NCI-H69 (cell line): ENCODE data around the gene EVI2A.

Source experiments
- DNase-seq: peaks from one replicate; lab custom pipeline; 2025; lab: John Stamatoyannopoulos, UW

Gene EVI2A

DNA sequence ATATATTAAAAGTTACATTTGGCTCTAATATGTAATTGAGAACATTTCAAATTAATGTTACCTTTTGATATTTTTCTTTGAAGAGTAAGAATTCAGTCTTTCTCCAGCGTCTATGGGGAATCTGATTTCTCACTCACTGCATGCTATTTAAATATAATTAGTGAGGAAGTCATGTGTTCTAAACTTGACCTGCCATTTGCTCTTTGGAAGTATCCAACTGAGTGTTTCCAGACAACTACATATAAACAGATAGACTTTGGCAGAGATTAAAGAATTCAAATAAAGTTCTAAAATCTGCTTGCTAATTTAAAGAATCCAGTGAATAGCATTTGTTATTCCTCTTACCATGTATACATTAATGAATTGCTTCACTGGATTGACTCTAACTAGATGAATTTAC lies 47.9 kb downstream of the EVI2A start:
- DNase-seq, result peak; percentile 30

DNA sequence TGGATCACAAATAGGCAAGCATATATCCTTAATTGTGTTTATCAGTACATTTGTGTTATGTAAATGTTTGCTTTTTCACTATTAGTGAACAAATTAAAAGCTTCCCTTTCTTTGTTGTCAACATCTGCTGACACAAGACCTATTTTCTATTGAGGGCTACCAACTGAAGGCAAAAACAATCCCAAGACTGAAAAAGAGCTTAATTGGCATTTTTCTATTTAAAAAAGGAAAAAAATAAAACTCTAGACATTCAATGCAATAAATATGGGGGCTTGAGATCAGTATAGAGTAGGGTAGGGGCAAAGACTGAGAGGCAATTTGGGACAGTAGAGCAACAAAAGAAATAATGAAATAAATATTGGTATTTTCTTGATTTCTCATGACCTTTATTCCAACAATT lies 48.6 kb downstream of the EVI2A start:
- DNase-seq, result no peak

DNA sequence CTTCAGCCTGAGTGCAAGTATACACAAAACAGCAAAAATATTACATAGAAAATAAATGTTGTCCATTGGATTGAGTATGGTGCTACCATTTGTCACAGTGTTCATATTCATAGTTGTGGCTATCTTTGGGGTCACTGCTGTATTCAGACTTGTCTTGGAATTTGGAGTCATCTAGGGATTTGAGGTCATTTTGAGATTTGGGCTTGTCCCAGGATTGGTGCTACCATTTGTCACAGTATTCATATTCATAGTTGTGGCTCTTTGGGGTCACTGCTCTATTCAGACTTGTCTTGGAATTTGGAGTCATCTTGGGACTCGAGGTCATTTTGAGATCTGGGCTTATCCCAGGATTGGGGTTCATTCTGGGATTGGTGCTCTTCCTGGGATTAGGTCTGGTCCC lies 49.2 kb downstream of the EVI2A start:
- no peak for DNase-seq

DNA sequence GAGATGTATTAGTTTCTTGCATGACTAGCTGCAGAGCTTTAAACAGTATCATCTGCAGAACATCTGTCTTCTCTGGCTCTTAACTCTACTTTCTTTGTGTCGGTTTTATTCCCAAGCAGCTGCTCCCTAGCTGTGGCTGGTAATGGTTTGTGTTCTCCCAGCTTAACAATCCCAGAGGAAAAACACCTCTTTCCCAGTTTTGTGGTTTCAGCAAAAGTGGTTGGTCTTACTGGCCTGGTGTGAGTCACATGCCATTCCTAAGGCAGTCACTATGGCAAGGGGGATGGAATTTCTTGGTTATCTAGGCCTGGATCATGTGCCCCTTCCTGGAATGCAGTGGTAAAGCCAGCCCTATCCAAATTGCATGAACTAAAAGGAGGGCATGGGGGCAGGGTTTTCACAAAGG lies 51.8 kb downstream of the EVI2A start:
- no peak for DNase-seq

DNA sequence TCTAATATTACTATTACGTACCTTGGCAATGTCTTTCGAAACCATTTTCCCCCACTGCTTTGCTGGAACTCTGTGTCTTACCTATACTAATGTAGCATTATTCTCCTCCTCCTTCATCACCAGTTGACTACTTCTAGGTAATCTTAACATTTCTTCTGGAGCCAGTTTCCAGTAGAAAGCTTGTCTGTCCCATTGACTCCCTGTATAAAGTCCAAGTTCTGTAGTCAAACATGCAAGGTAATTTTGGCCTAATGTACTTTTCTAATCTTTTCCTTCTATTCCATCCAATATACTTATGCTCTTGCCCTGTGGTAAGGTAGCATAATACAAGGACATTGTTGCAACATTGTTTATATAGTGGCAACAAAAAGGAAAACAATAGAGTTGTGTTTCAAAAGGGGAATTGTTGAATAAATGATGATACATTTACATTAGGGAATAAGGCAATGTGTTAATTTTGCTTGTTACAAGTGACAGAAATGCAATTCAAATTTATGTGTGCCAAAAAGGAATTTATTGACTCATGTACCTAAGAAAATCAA lies 52.3 kb downstream of the EVI2A start:
- DNase-seq, result no peak
